Duodenal mucosa (tissue), 2 donors: Measurements from ENCODE around the gene ZEB2.
A peak's percentile ranks its signal among the peaks of the same experiment; 100 is the strongest.

Source experiments
- H3K27ac ChIP-seq: one replicate; pipeline ENCODE4 v1.7.0; 2013; ENCODE audit warnings: low read depth, low read length
- H3K27me3 ChIP-seq, 2 donors: one replicate each; pipeline ENCODE4 v1.7.0; 2013; ENCODE audit warnings: low read length in 2 of 2, control low read depth in 1 of 2; ENCODE audit not compliant: insufficient read depth in 2 of 2, control insufficient read depth in 1 of 2
- H3K36me3 ChIP-seq, 2 donors: one replicate each; pipeline ENCODE4 v1.7.0; 2013; ENCODE audit warnings: low read length in 2 of 2, control low read depth in 1 of 2; ENCODE audit not compliant: insufficient read depth in 2 of 2, control insufficient read depth in 1 of 2
- H3K4me1 ChIP-seq, 2 donors: one replicate each; pipeline ENCODE4 v1.7.0; 2013; ENCODE audit warnings: low read length in 2 of 2, control low read depth in 1 of 2; ENCODE audit not compliant: insufficient read depth in 2 of 2, control insufficient read depth in 1 of 2
- H3K4me3 ChIP-seq, 2 donors: one replicate each; pipeline ENCODE4 v1.7.0; 2013; ENCODE audit warnings: low read length in 2 of 2, low read depth in 1 of 2
- H3K9ac ChIP-seq, 2 donors: one replicate each; pipeline ENCODE4 v1.7.0; 2013; ENCODE audit warnings: low read length in 2 of 2, low read depth in 1 of 2
- H3K9me3 ChIP-seq, 2 donors: one replicate each; pipeline ENCODE4 v1.7.0; 2013; ENCODE audit warnings: low read length in 2 of 2, control low read depth in 1 of 2; ENCODE audit not compliant: control insufficient read depth in 1 of 2

ZEB2 gene

GRCh38 chr2:144378551-144378950, 141.4 kb downstream of the ZEB2 start:
- no peak overlapping the region for H3K9ac ChIP-seq
- no peaks in the 10 kb centered on the region for H3K36me3 ChIP-seq
- H3K27me3 ChIP-seq: no peaks in the 10 kb centered on the region
- peaks cover 0 to 13% of the 10 kb centered on the region in 2 donors for H3K4me1 ChIP-seq
- no peak overlapping the region for H3K4me3 ChIP-seq
- H3K27ac ChIP-seq: no peak overlapping the region
- no peaks in the 10 kb centered on the region for H3K9me3 ChIP-seq

GRCh38 chr2:144377914-144378313, 142.0 kb downstream of the ZEB2 start:
- H3K4me1 ChIP-seq: peaks cover 0 to 13% of the 10 kb centered on the region in 2 donors
- no peaks in the 10 kb centered on the region for H3K27me3 ChIP-seq
- no peaks in the 10 kb centered on the region for H3K9me3 ChIP-seq
- no peak overlapping the region for H3K4me3 ChIP-seq
- H3K9ac ChIP-seq: no peak overlapping the region
- no peaks in the 10 kb centered on the region for H3K36me3 ChIP-seq
- no peak overlapping the region for H3K27ac ChIP-seq

GRCh38 chr2:144376926-144377325, 143.0 kb downstream of the ZEB2 start:
- Histone ChIP-seq H3K9ac (no peak overlapping the region), H3K27ac (no peak overlapping the region), H3K4me1 (peaks cover 0 to 13% of the 10 kb centered on the region in 2 donors), H3K36me3 (no peaks in the 10 kb centered on the region), H3K27me3 (no peaks in the 10 kb centered on the region), H3K9me3 (no peaks in the 10 kb centered on the region), H3K4me3 (no peak overlapping the region)

GRCh38 chr2:144376460-144376859, 143.5 kb downstream of the ZEB2 start:
- no peaks in the 10 kb centered on the region for H3K36me3 ChIP-seq
- no peaks in the 10 kb centered on the region for H3K9me3 ChIP-seq
- peaks cover 0 to 13% of the 10 kb centered on the region in 2 donors for H3K4me1 ChIP-seq
- no peak overlapping the region for H3K4me3 ChIP-seq
- H3K9ac ChIP-seq: no peak overlapping the region
- H3K27me3 ChIP-seq: no peaks in the 10 kb centered on the region
- no peak overlapping the region for H3K27ac ChIP-seq

GRCh38 chr2:144374163-144374661, 145.7 kb downstream of the ZEB2 start:
- Histone ChIP-seq H3K36me3 (no peaks in the 10 kb centered on the region), H3K27ac (no peak overlapping the region), H3K4me3 (no peak overlapping the region), H3K9me3 (no peaks in the 10 kb centered on the region), H3K9ac (peak overlapping the region in 1 of 2 donors; percentile 15), H3K4me1 (peaks cover 7 to 13% of the 10 kb centered on the region in 2 donors), H3K27me3 (no peaks in the 10 kb centered on the region)

- Histone ChIP-seq H3K4me1 (peaks cover 7 to 13% of the 10 kb centered on the region in 2 donors), H3K9ac (no peak overlapping the region), H3K27ac (no peak overlapping the region)
These were observed 147.4 kb downstream of the ZEB2 start for GRCh38 chr2:144372410-144373080.

GRCh38 chr2:144370937-144371584, 148.9 kb downstream of the ZEB2 start:
- Histone ChIP-seq H3K9ac (no peak overlapping the region), H3K36me3 (no peaks in the 10 kb centered on the region), H3K9me3 (no peaks in the 10 kb centered on the region), H3K4me3 (no peak overlapping the region), H3K27ac (no peak overlapping the region), H3K4me1 (peaks cover 7 to 13% of the 10 kb centered on the region in 2 donors), H3K27me3 (no peaks in the 10 kb centered on the region)

More at GRCh38 chr2:144372410-144373080, 147.4 kb downstream of the ZEB2 start:
- Histone ChIP-seq H3K36me3 (no peaks in the 10 kb centered on the region), H3K27me3 (no peaks in the 10 kb centered on the region), H3K9me3 (no peaks in the 10 kb centered on the region), H3K4me3 (no peak overlapping the region)

GRCh38 chr2:144369416-144369815, 150.5 kb downstream of the ZEB2 start:
- Histone ChIP-seq H3K9ac (no peak overlapping the region), H3K9me3 (no peaks in the 10 kb centered on the region), H3K36me3 (no peaks in the 10 kb centered on the region), H3K4me1 (peaks cover 7 to 13% of the 10 kb centered on the region in 2 donors), H3K27ac (no peak overlapping the region), H3K4me3 (no peak overlapping the region), H3K27me3 (no peaks in the 10 kb centered on the region)

GRCh38 chr2:144366825-144367429, 153.0 kb downstream of the ZEB2 start:
- no peaks in the 10 kb centered on the region for H3K36me3 ChIP-seq
- peaks cover 7 to 9% of the 10 kb centered on the region in 2 donors for H3K4me1 ChIP-seq
- H3K27me3 ChIP-seq: no peaks in the 10 kb centered on the region
- no peak overlapping the region for H3K4me3 ChIP-seq
- no peaks in the 10 kb centered on the region for H3K9me3 ChIP-seq
- H3K9ac ChIP-seq: no peak overlapping the region
- no peak overlapping the region for H3K27ac ChIP-seq
